GM18858 (cell line): ENCODE measurements around the gene CASZ1.

Source experiments
- ATAC-seq: cut with Tn5 transposase; IDR thresholded peaks from one replicate; pipeline ENCODE4 v1.9.1; 2021; ENCODE audit not compliant: unreplicated experiment

The CASZ1 gene

DNA sequence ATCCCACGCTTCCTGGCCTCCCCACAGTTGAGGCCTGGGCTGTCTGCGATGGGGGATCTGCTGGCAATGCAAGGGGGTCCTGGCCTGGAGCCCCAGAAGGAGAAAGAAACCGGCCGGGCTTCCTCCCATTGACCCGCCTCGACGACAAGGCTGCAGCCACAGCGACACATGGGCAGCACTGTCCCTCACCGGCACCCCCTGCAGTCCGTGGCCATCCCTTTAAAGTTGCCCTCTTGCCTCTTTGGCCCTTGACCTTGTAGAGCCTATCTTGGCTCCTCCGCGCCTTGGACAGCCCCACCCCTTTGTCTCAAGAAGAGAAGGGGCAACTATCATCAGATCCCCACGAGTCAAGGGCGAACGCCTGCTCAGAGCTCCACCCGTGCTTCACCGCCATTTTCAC lies 106.0 kb downstream of the CASZ1 start:
- no peak for ATAC-seq

GRCh38 chr1:10688409-10688786 lies 108.0 kb downstream of the CASZ1 start:
- no peak for ATAC-seq

DNA sequence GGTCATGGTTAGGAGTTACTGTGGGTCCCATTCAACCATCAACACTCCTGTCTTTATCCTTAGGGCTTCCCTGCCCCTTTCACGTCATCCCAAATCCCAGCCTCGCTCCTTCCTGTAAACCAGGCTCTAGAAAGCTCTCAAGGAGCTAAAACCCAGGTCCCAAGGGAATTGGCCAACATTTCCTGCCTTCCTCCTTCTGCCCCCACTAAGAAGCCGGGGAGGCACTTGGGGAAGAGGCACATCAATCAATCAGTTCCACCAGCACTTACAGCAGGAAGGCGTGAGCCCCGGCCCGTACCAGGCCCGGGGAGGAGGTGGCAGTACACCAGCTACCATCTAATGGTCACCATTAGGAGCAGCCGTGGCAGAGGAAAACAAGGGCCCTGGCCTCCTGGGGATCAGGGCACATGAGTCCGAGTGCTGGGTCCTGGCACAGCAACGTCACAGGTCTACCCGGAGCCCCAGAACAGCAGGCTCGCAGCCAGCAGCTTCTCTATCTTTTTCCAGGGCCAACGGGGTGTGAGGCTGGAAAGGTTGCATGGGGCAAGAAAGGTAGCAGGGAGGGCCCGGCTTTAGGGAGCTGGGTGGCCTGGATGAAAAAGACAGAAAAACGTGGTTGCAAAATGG lies 108.6 kb downstream of the CASZ1 start:
- ATAC-seq, result no peak

GRCh38 chr1:10687251-10687651 lies 109.2 kb downstream of the CASZ1 start:
- no peak for ATAC-seq

DNA sequence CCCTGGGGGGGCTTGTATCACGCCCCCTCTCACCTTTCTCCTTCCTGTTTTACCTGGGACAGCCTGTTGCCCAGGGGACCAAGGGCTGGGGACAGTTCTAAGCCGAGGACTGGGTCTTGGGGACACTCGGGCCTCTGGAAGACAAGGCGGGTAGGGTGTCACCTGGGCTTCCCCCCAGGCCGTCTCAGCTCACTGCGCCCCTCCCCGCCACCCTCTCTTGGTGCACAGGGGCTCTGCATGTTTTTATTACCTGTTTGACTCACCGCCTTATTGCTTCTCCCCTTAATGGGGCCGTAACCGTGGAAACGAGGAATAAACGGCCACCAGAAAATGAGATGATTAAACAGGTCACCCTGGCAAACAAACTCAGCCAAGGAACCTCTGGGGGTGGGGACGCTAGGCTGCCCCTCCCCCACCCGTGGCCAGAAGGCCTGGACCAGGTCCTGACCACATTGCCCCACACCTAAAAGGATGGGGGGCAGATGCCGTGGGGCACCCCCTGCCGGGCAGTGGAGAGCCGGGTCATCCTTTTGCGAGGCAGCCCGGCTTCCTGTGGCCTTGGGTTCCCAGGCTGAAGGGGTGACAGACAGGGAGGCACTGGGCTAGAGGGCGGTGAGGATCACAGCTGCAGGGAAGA lies 109.9 kb downstream of the CASZ1 start:
- no peak for ATAC-seq

DNA sequence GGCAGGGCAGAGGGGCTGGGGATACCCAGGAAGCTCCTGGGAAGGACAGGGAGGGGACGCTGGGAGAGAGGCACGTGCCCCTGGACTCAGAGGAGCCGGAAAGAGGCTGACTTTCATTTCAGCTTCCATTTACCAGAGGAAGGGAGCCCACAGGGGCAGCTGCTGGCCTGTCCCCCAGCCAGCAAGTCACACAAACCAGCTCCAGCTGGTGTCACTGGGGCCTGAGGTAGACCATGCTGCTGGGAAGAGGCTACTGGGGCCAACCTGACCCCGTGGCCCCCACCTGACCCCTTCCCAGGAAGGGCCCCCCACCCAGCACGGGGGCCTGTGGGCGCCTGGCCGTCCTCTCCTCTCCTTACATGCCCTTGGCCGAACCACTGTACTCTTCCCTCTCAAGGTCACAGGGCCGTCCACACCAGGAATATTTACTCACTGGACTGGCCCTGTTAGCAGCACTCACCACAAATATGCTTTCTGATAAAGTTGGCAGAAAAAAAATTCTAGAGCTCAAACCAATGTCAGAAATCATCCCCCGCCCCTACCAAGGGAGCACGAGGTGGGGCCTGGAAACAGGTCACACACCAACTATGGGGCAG lies 110.5 kb downstream of the CASZ1 start:
- no peak for ATAC-seq

DNA sequence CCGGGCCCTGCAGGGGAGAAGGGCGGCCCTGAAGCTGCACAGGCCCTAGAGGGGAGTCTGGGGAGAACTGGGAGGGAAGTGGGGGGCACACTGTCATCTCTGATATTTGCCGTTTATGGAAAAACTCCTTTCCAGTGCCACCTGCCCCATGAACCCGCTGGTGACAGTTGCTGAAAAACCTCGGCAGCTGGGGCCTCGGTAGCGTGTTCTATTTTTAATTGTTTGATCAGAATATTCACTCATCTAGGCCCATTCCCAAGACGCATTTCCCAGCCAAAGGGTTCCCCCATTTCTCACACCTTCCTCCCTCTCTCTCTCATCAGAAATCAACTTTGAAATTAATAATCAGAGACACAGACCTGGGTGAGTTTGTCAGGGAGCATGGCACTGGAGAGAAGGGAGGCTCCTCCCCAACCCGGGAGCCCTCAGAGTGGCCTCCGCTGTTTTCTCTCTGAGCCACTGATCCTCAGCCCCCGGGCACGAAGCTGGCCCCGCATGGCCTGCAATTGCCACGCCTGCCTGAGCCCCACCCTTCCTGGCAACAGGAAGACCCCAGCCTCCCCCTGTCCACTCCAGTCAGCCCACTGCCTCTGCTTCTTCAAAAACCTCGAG lies 111.1 kb downstream of the CASZ1 start:
- ATAC-seq, result no peak

- no peak for ATAC-seq
Measured at GRCh38 chr1:10684221-10684620, 112.2 kb downstream of the CASZ1 start.

GRCh38 chr1:10682449-10683309 lies 113.8 kb downstream of the CASZ1 start:
- ATAC-seq, result no peak

DNA sequence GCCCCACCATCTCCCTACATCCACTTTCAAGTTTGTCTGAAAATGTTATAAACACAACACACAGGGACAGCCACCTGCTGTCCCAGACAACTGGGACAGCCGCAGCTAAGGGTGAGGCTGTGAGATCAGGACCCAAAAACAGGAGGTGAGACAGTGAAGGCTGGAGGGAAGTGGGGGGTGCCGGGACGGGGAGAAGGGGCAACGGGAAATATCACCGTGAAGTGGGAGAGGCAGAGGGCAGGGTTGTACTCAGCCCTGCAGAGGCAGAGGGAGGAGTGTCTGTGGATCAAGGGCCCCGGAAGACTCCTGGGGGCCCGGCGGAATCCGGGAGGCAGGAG lies 114.4 kb downstream of the CASZ1 start:
- no peak for ATAC-seq

- ATAC-seq, result no peak
Measured at GRCh38 chr1:10681296-10682107, 114.9 kb downstream of the CASZ1 start.

- ATAC-seq, result no peak
Measured at GRCh38 chr1:10680487-10680886, 116.0 kb downstream of the CASZ1 start.

GRCh38 chr1:10679496-10680220 lies 116.8 kb downstream of the CASZ1 start:
- ATAC-seq, result no peak

DNA sequence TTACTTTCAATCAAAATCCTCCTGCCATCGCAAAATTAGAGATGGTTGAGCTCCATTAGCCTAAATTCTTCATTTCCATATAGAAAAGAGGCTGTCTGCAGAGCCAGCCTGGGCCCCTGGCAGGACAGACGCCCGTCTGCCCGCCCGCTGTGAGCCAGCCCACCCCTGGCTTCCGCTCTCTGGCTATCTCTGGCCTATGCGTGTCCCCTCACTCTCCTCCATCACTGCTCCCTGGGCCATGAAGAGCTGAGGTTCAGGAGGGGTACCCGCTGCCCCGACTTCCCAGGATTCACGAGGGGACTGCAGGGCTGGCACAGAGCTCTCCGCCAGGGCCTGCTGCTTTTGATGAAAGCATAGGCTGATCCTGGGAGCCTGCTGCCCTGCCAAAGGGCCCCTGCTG lies 117.6 kb downstream of the CASZ1 start:
- no peak for ATAC-seq

DNA sequence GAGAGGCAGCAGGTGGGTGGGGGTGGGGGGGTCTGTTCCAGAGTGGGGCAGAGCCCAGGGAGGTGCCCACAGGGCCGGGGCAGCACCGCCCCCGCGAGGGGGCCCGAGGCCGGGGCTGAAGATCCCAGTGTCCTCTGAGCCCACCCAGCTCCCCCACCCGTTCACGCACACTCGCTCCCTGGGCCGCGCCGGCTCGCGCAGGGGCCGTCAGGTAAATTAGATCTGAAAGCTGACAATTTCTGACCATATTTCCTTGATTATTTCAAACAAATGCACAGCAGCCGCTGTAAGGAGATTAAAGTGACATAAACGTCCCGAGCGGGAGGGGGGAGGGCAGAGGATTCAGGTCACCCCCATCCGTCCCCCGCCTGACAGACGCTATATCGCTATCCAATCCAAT lies 118.0 kb downstream of the CASZ1 start:
- no peak for ATAC-seq

DNA sequence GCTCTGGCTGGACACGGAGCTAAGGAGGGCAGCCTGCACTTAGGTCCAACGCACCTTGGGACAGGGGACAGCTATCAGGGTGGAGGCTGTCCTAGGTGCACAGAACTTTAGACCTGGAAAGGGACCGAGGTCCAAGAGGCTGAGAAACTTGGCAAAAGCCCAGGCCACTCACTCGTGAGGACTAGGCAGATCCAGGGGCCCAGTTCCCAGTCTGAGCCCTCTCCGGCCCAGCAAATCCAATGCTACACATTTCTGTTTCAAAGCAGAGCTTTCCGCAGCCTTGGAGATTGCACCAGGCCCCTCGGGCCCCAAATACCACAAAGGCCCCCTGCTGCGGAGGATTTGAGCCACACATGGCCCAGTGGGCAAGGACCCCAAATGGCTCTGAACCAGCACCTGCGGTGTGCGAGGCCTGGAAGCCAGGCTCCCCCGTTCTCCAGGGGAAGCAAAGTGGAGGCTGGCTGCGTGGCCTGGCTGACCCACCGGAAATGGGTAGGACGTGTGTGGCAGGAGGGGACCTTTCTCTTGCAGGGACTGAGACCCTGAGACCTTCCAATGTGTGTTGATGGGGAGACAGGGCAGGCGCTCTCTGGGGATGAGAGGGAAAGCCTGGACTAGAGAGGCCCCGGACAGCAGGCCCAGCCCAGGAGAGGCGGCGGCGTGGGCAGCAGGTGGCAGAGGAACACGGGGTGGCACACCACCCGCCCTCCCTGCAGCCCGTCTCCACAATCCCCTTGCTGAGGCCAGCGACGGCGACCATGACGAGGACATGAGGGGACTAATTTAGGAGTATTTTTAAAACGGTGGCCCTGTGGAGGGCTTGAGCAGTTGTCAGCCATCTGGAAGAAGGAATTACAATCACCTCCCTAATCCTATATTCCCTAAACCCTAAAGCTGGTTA lies 118.7 kb downstream of the CASZ1 start:
- no peak for ATAC-seq

DNA sequence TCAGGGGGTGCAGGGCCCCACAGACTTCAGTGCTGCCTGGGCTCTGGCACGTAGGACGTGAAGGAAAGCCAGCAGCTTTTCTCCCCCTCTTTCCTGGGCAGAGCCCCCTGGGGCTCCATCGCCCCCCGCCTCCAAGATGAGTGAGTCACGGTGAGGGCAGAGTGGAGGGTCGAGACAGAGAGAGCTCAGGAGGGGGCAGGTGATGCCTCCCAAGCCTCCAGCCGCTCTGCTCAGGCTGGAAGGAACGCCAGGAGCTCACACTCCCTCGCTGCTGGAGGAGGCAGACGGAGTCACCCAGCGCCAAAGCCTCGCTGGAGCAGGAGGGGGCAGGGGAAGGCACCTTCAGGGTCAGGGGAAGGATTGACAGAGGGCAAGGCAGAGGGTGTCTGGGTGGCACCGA lies 119.5 kb downstream of the CASZ1 start:
- ATAC-seq, result no peak

DNA sequence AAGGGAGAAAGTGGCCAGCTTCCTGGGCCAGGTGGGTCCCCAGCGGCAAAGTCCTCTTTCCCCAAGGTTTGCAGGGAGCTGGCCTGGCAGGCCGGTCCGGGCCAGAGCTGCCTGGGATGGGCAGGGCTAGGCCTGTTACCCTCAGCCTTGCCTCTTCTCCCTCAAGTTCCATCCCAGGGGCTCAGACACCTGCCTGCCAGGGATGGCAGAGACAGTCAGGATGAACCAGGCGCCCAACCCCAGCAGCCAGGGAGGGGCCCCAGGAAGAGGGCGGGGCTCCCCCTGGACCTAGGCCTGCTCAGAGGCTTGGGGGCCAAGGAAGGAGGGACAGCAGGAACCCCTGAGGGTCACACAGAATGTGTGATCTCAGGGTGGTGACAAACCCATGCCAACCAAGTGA lies 120.6 kb downstream of the CASZ1 start:
- ATAC-seq, result no peak
